Pancreas (tissue), 10 donors: ENCODE data around the gene TMEM151B. TPM values are rescaled to one million over a fixed set of nuclear protein-coding genes. Genes with fewer than 3 reads are reported as not detected.

Experiments
- ATAC-seq, 4 donors: fragments of 200-7000 bp; cut with Tn5 transposase; one replicate each; pipeline versions ENCODE4 v1.8.0 to v1.9.1; 2020; ENCODE audit warnings: mild to moderate bottlenecking in 4 of 4, moderate library complexity in 4 of 4
- DNase-seq, 6 donors: peaks; one replicate each; pipeline ENCODE4 v3.0.0-alpha.2; 2020
- FAIRE-seq: peaks from 2 replicates; lab custom pipeline; 2012; peaks lifted over from hg19 to GRCh38; lab: Jason Lieb, UNC
- H3K27ac ChIP-seq, 4 donors: fragments of 200-600 bp; sonication (generic); 1 replicate in 3 of 4; 2 replicates in 1 of 4; pipeline versions ENCODE4 v1.5.0 to v1.8.0; 2020
- H3K27me3 ChIP-seq, 4 donors: fragments of 200-600 bp; one replicate each; pipeline ENCODE4 v1.8.0; 2021
- H3K36me3 ChIP-seq, 3 donors: fragments of 200-600 bp; sonication (generic) in 1 of 3; one replicate each; pipeline versions ENCODE4 v1.5.0 to v1.8.0; 2020 to 2021
- H3K4me1 ChIP-seq, 3 donors: fragments of 200-600 bp; one replicate each; pipeline ENCODE4 v1.8.0; 2021
- H3K4me3 ChIP-seq, 4 donors: fragments of 200-600 bp; sonication (generic) in 2 of 4; one replicate each; pipeline versions ENCODE4 v1.5.0 to v1.8.0; 2020 to 2021
- H3K9me3 ChIP-seq, 4 donors: fragments of 200-600 bp; one replicate each; pipeline ENCODE4 v1.8.0; 2021
- WGBS, 2 donors: extraction: QIAGEN DNeasy Blood & Tissue Kit; methylation state at CpG; one replicate each; pipeline ENCODE4 v1.1.7; 2013; 5-methylcytosine and 5-hydroxymethylcytosine counted together
- intact Hi-C, 3 donors: fragments of 100-400 bp; cut with DNase I; formaldehyde crosslinking; loops; one replicate each; pipeline versions ENCODE4 v1.11.1 to v1.14.2; 2022
- polyA plus RNA-seq, 2 donors: library from polyadenylated mRNA; stranded (reverse); fragments of 200-250 nt; gene quantifications; one replicate each; pipeline ENCODE4 v1.2.3, GENCODE V29; 2013
- total RNA-seq, 6 donors: library from RNA; stranded (reverse); fragmentation: NEBNext Ultra II Directional in 4 of 6; extraction: Animal tissue kit (Norgen Biotek cat#: 25700) in 4 of 6; gene quantifications; one replicate each; pipeline versions ENCODE4 v1.2.1 to v1.2.4, GENCODE V29; 2021 to 2023
- TF ChIP-seq, protein P1 (sequence below), 4 donors: fragments of 200-600 bp; sonication (generic) in 3 of 4; IDR thresholded peaks; one replicate each; pipeline versions ENCODE4 v1.5.0 to v1.8.0; 2021; ENCODE audit warnings: antibody characterized with exemption in 4 of 4
- donor health status: healthy with polysubstance abuse.
- donor health status: DM: no; HTN: no; CAD: no; lungs with moderate emphysema.
- donor health status: DM: no; HTN: no; CAD: no.
- donor health status: control.
- donor health status: control.
- donor health status: Bipolar disorder and iron deficiency.
- donor health status: DM: yes; HTN: yes; CAD: no.
- donor health status: DM: no; HTN: no; CAD: no.
- donor health status: DM: no; HTN: no; CAD: no.
- donor health status: DM: yes; HTN: yes; CAD: no.

TMEM151B gene
- total and polyA plus RNA-seq, 8 donors, result 0.06 to 0.65 (median 0.12) TPM; not detected in 2

DNA sequence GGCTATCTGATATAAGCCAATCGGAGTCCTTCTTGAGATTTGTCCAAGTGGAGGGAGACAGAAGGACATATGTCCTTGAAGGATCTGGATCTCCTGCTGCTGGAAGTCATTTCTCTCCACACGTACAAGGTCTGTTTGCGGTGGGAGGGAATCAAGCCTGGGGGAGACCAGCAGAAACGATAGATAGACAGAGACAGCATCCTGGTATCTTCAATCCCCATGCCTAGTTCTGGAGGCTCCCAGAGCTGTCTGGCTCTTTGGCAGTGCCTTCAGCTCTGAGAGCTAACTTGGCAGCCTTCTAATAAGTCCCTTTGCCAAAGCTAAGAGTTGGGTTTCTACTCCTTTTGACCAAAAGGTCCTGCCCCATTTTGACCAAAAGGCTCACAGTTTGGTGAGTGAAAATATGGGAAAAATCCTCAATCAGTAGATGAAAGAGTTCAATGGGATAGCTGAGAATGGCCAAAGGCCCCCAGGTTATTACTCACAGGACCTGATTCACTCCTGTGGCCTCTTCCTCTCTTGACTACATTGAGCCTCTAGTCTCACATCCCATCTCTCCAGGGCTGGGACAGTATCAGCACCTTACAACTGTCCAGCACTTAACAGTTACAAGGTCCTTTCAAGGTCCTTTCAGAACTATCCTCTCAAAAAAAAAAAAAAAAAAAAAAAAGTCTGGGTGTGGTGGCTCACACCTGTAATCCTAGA is 22.6 kb downstream of the TMEM151B start:
- FAIRE-seq (no peak), DNase-seq (peak in 1 of 6 donors; percentile 9), ATAC-seq (no peak)
- peaks cover 0 to 7% (median 0%) of the 10 kb centered on the region in 4 donors for H3K27me3 ChIP-seq
- no peaks in the 10 kb centered on the region for H3K36me3 ChIP-seq
- H3K27ac ChIP-seq, result no peak overlapping the region
- WGBS, 2 donors, result 55 to 66% methylated on average over 4 of the region's 4 CpGs
- H3K4me1 ChIP-seq, result peaks cover 0 to 8% (median 4%) of the 10 kb centered on the region in 3 donors
- intact Hi-C loops, result no loop called here
- no peak overlapping the region for H3K4me3 ChIP-seq
- no peaks in the 10 kb centered on the region for H3K9me3 ChIP-seq
- TF ChIP-seq, protein P1, sequence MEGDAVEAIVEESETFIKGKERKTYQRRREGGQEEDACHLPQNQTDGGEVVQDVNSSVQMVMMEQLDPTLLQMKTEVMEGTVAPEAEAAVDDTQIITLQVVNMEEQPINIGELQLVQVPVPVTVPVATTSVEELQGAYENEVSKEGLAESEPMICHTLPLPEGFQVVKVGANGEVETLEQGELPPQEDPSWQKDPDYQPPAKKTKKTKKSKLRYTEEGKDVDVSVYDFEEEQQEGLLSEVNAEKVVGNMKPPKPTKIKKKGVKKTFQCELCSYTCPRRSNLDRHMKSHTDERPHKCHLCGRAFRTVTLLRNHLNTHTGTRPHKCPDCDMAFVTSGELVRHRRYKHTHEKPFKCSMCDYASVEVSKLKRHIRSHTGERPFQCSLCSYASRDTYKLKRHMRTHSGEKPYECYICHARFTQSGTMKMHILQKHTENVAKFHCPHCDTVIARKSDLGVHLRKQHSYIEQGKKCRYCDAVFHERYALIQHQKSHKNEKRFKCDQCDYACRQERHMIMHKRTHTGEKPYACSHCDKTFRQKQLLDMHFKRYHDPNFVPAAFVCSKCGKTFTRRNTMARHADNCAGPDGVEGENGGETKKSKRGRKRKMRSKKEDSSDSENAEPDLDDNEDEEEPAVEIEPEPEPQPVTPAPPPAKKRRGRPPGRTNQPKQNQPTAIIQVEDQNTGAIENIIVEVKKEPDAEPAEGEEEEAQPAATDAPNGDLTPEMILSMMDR (IDR thresholded peaks at IDR 0.05), result no peak

DNA sequence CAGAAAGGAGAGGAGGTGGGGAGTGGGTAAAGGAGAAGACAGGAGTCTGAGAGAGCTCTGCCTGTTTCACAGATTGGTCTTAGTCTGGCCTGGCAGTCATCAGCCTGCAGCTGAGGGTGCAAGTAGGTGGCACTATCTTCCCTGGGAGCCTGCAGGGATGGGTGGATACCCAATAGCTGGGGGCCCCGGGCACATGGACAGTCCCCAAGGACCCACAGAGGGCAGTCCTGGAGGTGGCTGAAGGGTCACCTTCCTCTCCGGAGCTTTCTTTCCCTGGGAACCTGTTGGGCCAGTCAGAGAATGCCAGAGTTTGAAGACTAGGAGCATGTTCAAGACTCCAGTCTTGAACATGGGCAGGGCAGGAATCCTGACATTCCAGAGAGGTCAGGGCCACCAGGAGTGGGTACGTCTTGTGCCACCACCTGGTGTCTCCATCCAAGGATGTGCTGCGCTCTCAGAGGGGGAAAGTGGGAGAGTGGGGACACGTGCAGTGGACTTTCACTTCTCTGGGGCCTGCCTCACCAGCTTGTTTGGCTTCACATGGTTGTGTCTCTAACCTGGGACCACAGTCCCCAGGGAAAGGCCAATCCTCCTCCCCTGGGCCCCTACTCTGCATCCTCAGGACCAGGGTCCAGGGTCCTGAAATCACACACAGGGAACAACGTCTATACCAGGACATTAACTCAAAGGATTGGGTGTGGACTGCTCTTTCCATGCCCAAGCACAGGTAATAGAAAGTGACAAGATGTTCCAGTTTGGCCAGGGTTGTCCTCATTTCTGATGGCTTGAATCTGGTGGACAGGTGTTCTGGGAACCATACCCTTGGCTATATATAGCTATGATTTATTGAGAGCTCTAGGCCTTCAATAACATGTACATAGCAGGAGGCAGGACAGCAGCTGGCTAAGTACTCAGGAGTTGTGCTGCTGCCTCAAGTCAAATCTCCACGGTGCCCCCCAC is 24.9 kb downstream of the TMEM151B start:
- intact Hi-C loops, result no loop called here
- H3K27me3 ChIP-seq, result peaks cover 0 to 7% (median 0%) of the 10 kb centered on the region in 4 donors
- DNase-seq (peak in 1 of 6 donors; percentile 32), FAIRE-seq (no peak), ATAC-seq (no peak)
- H3K36me3 ChIP-seq, result no peaks in the 10 kb centered on the region
- WGBS, 2 donors, result 41 to 47% methylated on average over 6 to 7 of the region's 7 CpGs
- H3K4me3 ChIP-seq, result no peak overlapping the region
- TF ChIP-seq, protein P1 (IDR thresholded peaks at IDR 0.05), result no peak
- H3K27ac ChIP-seq, result no peak overlapping the region
- peaks cover 0 to 8% (median 4%) of the 10 kb centered on the region in 3 donors for H3K4me1 ChIP-seq
- no peaks in the 10 kb centered on the region for H3K9me3 ChIP-seq

DNA sequence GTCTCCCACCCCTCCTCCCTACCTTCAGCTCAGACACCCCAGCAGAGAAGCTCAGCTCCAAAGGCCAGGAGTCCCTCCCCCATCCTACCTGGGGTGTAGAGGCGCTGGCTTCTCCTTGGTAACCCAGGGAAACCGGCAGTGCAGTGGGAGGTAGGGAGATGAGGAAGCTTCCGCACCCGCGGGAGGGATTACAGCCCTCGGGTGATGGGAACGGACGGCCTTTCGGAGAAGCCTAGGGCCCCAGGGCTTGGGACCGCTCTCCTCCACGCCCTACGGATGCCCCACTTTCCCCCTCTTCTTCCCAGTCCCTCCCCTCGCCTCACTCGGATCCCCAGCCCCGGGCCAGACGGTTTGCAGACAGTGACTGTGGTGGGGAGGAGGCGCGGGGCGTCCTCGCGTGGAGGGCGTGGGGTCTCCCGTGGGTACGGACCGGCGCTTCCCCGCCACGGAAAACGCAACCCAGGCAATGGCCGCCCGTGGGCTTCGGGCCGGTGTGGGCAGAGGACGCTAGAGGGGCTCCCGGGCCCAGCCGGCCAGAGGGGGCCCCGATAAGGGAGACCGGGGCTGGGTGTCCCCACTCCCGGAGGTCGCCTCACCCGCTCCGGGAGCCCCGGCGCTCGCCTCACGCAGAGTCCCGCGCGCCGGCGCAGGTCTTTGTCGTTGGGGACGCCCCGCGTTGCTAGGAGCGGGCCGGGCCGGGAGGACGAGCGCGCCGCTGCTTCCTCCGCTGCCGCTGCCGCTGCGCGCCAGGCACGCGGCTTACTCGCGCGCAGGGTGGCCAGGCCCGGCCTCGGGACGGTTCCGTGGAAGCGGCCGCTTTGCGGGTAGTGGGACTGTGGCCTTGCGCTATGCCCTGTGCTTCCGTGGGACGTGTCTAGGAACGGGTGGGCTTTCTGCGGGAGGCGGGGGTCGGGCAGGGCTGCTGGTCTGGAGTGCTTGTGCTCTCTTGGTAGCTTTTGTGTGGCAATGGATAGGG is 27.1 kb downstream of the TMEM151B start:
- Histone ChIP-seq H3K27ac (no peak overlapping the region), H3K4me3 (peak overlapping the region in 2 of 4 donors; percentile 21 to 47), H3K27me3 (peaks cover 0 to 7% (median 0%) of the 10 kb centered on the region in 4 donors), H3K9me3 (no peaks in the 10 kb centered on the region), H3K36me3 (peaks cover 0 to 6% (median 0%) of the 10 kb centered on the region in 3 donors), H3K4me1 (peaks cover 0 to 8% (median 4%) of the 10 kb centered on the region in 3 donors)
- ATAC-seq (peak; percentile 70 to 84 (median 82)), DNase-seq (peak in 2 of 6 donors; percentile 72 to 78), FAIRE-seq (no peak)
- intact Hi-C loops, result no loop called here
- 1% methylated on average over 68 to 86 of the region's 86 CpGs for WGBS, 2 donors
- TF ChIP-seq, protein P1 (IDR thresholded peaks at IDR 0.05), result no peak

DNA sequence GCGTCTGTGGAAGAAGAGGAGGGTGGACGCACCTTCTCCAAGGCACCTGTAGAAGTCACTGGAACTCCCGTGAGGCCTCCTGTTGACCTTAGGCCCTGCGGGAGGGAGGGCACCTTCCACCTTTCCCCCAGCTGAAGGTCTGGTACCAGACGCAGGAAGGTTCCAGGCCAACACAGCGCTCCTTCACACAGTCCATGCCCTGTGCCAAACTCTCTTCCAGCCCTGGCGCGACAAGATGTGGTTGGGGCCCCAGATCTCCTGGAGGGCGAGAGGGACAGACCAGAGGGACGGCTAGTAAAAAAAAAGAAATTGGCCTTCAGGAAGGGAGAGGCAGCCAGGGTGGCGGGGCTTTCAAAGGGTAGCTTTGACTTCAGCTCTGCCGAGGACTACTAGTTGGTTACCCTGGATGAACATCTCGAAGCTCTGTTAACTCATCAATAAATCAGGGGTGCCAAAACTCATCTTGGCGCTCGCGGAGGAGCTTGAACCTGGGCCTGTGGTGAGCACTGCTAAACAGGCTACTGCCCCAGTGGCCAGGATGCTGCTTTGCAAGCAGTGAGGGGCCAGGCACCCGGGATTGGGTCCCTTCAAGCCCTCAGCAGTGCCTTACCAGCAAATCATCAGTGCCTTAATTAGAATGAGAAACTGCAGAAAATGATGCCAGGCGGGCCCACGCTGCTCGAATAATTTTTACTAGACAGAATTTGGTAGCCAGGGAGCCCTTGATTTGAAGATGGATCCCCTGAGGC is 28.0 kb downstream of the TMEM151B start:
- peak; percentile 21 to 79 (median 42) for ATAC-seq
- H3K27me3 ChIP-seq, result peaks cover 0 to 7% (median 0%) of the 10 kb centered on the region in 4 donors
- H3K4me1 ChIP-seq, result peaks cover 0 to 8% (median 4%) of the 10 kb centered on the region in 3 donors

More for the DNA sequence above, 28.0 kb downstream of the TMEM151B start:
- TF ChIP-seq, protein P1 (IDR thresholded peaks at IDR 0.05), result no peak
- Histone ChIP-seq H3K4me3 (peak overlapping the region in 1 of 4 donors; percentile 47), H3K27ac (no peak overlapping the region), H3K9me3 (no peaks in the 10 kb centered on the region), H3K36me3 (peaks cover 0 to 11% (median 0%) of the 10 kb centered on the region in 3 donors)
- FAIRE-seq (no peak), DNase-seq (peak in 1 of 6 donors; percentile 47)
- intact Hi-C loops, result no loop called here
- WGBS, 2 donors, result 27 to 30% methylated on average over 20 of the region's 20 CpGs
